Measurements from ENCODE around the gene TMEM243. TPM values are rescaled to one million over a fixed set of nuclear protein-coding genes. Genes with fewer than 3 reads are reported as not detected.

TMEM243 gene
- total RNA-seq, 2 experiments from 2014 or later: 67.0 to 67.2 TPM

DNA sequence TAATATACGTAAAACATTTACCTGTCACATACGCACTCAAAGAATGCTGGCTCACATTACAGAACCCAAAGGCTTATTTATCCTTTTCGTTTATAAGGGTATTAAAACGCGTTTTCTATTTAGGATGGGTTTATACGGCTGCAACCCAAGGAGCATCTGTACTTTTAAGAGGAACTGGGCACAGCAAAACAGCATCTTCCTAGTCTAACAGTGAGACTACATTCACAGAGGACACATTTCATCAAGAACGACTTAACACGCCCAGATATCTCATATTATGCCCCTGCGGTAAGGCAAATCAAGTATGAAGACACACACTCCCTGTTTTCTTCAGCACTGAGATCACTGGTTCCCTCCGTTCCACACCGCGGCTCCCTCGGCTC lies 67.8 kb downstream of the TMEM243 start:
- no peak for TF ChIP-seq CTCF (IDR thresholded peaks at IDR 0.05)
- peak; percentile 34 for ATAC-seq
- CTCF ChIA-PET: interaction anchor here (1.3 to 3.7 kb wide), 4 partner anchors 68 to 225 kb away, joined by 4 to 21 read pairs (median 6); partner anchors contain the start of genes ELAPOR2 and TMEM243

DNA sequence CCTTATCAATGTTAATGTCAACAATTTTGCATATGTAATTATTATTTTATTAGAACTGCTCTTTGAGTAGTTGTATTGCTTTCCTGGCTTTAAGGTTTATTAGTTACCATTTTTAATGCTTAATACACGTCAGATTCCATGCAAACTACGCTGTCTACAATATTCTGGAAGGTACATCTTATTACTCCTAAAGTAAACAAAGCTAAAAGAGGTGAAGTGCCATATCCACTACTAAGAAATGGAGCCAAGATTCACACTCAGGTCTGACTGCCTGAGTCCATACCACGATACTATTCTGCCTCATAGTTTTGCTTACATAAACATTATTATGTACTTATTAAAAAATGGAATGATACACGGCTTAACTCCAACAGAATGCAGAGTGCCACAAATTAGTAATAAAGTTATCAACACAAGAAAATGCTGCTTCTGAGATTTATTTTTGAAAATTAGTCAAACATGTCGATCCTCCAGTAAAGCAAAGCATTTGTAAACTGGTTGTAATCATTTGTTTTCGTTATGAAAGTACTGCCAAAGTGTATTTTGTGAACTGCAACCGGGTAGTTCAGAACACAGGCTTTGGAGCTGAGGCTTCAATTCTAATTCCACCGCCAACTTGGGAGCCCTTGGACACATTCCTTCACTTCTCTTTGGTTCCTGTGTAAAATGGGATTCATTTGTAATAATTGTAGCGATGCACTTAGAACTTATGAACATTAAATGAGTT lies 68.4 kb downstream of the TMEM243 start:
- Mint-ChIP-seq H3K36me3 (ENCODE audit: low read depth) (peaks cover 24% of the 10 kb centered on the region), H3K4me3 (peak overlapping the region; percentile 99), H3K27me3 (no peaks in the 10 kb centered on the region), H3K4me1 (ENCODE audit: low read depth) (peaks cover 24% of the 10 kb centered on the region), H3K9me3 (no peaks in the 10 kb centered on the region), H3K27ac (peak overlapping the region; percentile 99)
- ChIA-PET POLR2A (interaction anchor here (0.6 to 4.8 kb wide), 7 partner anchors 9 to 416 kb away, joined by 3 to 90 read pairs (median 4); partner anchors contain the start of gene TMEM243), CTCF (interaction anchor here (1.3 to 5.1 kb wide), 5 partner anchors 69 to 224 kb away, joined by 4 to 51 read pairs (median 7); partner anchors contain the start of genes ELAPOR2 and TMEM243)
- intact Hi-C loops (cut with micrococcal nuclease): loop anchor here (5.0 kb wide), 1 partner anchor 94 kb away; the partner anchor contains the start of gene ELAPOR2
- no peak for TF ChIP-seq CTCF (IDR thresholded peaks at IDR 0.05)
- ATAC-seq (no peak), DNase-seq (no peak)

More for the DNA sequence above, 67.8 kb downstream of the TMEM243 start:
- H3K4me3 Mint-ChIP-seq: peak overlapping the region; percentile 99
- no peaks in the 10 kb centered on the region for H3K9me3 Mint-ChIP-seq
- H3K36me3 Mint-ChIP-seq (ENCODE audit: low read depth): peaks cover 26% of the 10 kb centered on the region
- no peak for DNase-seq
- H3K27ac Mint-ChIP-seq: peak overlapping the region; percentile 99
- H3K4me1 Mint-ChIP-seq (ENCODE audit: low read depth): peaks cover 29% of the 10 kb centered on the region
- intact Hi-C loops (cut with micrococcal nuclease): loop anchor here (1.0 to 5.0 kb wide), 3 partner anchors 65 to 212 kb away; partner anchors contain the start of gene ELAPOR2
- no peaks in the 10 kb centered on the region for H3K27me3 Mint-ChIP-seq
- POLR2A ChIA-PET: interaction anchor here (0.6 to 4.8 kb wide), 11 partner anchors 9 to 417 kb away, joined by 3 to 90 read pairs (median 4); partner anchors contain the start of gene TMEM243

DNA sequence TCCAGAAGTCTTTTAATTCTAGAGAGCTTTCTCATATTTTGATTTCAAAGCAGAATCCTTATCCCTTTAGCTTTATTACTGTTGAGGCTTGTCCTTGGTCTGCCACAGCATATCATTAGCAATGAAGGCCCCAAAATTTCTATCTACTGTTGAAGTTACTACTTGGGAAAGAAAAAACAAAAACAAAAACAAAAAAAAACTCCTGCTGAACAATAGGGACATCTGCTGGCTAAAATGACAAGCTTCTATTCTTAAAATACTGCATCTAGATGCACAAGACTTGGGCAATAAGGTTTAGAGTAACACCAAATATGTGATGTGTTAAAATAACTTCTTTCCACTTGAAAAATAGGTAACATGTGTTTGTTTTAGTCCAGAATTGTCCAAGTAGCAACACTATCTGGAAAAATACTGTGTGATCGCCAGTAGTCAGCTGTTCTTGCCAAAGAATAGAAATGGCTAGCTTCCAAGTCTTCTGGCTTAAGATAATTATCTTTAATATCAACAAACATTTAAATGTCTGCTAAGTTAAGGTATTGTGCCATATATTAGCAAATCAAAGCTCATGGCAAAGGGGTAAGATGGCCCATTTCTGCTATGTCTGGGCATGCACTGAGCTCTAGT lies 71.1 kb downstream of the TMEM243 start:
- Mint-ChIP-seq H3K27me3 (no peaks in the 10 kb centered on the region), H3K4me1 (ENCODE audit: low read depth) (peaks cover 4% of the 10 kb centered on the region), H3K9me3 (no peaks in the 10 kb centered on the region), H3K27ac (no peak overlapping the region), H3K4me3 (no peak overlapping the region), H3K36me3 (ENCODE audit: low read depth) (peaks cover 6% of the 10 kb centered on the region)
- ChIA-PET CTCF (interaction anchor here (0.8 to 5.1 kb wide), 26 partner anchors 9 to 234 kb away, joined by 3 to 51 read pairs (median 6); partner anchors contain the start of gene ELAPOR2), POLR2A (interaction anchor here (0.6 to 1.6 kb wide), 3 partner anchors 71 to 185 kb away, joined by 3 to 4 read pairs (median 3); partner anchors contain the start of genes ELAPOR2 and TMEM243)
- ATAC-seq: no peak
- intact Hi-C loops (cut with micrococcal nuclease): loop anchor here (2.0 kb wide), 1 partner anchor 210 kb away; no protein-coding TSS in a partner anchor
- no peak for DNase-seq
- TF ChIP-seq CTCF (IDR thresholded peaks at IDR 0.05): peak; percentile 62

- intact Hi-C loops (cut with micrococcal nuclease): no loop called here
These were observed 72.0 kb downstream of the TMEM243 start for GRCh38 chr7:87147500-87147899.

More at GRCh38 chr7:87147500-87147899, 72.0 kb downstream of the TMEM243 start:
- TF ChIP-seq CTCF (IDR thresholded peaks at IDR 0.05): no peak
- Mint-ChIP-seq H3K9me3 (no peaks in the 10 kb centered on the region), H3K36me3 (ENCODE audit: low read depth) (no peaks in the 10 kb centered on the region), H3K4me1 (ENCODE audit: low read depth) (no peaks in the 10 kb centered on the region), H3K27me3 (no peaks in the 10 kb centered on the region), H3K4me3 (no peak overlapping the region), H3K27ac (no peak overlapping the region)
- POLR2A ChIA-PET: interaction anchor here (1.6 kb wide), 1 partner anchor 88 kb away, joined by 4 read pairs; the partner anchor contains the start of gene ELAPOR2
- ATAC-seq (no peak), DNase-seq (no peak)
- CTCF ChIA-PET: interaction anchor here (0.7 to 5.1 kb wide), 20 partner anchors 8 to 231 kb away, joined by 3 to 51 read pairs (median 6); partner anchors contain the start of gene ELAPOR2

All from activated CD8-positive, alpha-beta T cell treated with anti-CD3 and anti-CD28 coated beads for 36 hours (primary cell).